HepG2 (cell line): ENCODE data around the gene CPEB3. TPM values are rescaled to one million over a fixed set of nuclear protein-coding genes. Genes with fewer than 3 reads are reported as not detected.
A peak's percentile ranks its signal among the peaks of the same experiment; 100 is the strongest.
"Not testable (repeated sequence)": the region's sequence is repeated elsewhere in the genome, so short reads cannot be mapped to it uniquely, and the experiment has no call there.

Source experiments
- ATAC-seq: fragments of 200-7000 bp; cut with Tn5 transposase; 3 replicates; pipeline ENCODE4 v1.9.1; 2020; ENCODE audit warnings: mild to moderate bottlenecking, moderate library complexity
- BruUV-seq: library from RNA; stranded (reverse); fragments of 400-500 nt; replicated peaks from 2 replicates; lab custom pipeline; 2021; lab: Mats Ljungman, UMichigan
- CTCF ChIA-PET: fragments of 300-600 bp; formaldehyde crosslinking; extraction: SDS; loops from one replicate; lab custom pipeline; 2021; ENCODE audit warnings: low total read pairs, inconsistent platforms, low intra/inter-chr PET ratio; lab: Yijun Ruan, JAX
- POLR2A ChIA-PET: fragments of 350-600 bp; sonication (Branson Sonifier 250); formaldehyde crosslinking; loops from one replicate; lab custom pipeline; 2020; ENCODE audit warnings: antibody characterized with exemption, inconsistent platforms; lab: Yijun Ruan, JAX
- DNase-seq: peaks from one replicate; pipeline ENCODE4 v3.0.0-alpha.2; 2015; ENCODE audit warnings: low spot score
- FAIRE-seq: peaks from 3 replicates; lab custom pipeline; 2011; peaks lifted over from hg19 to GRCh38; lab: Jason Lieb, UNC
- H2AFZ ChIP-seq: one replicate; pipeline ENCODE4 v1.6.1; 2011; ENCODE audit warnings: low read length, inconsistent platforms
- H3K27ac ChIP-seq: fragments of 300-600 bp; 3 replicates; pipeline ENCODE4 v1.8.0; 2011; ENCODE audit warnings: mixed run types, mild to moderate bottlenecking, mixed read lengths, low read length, inconsistent platforms; ENCODE audit not compliant: insufficient read depth; ENCODE audit errors: extremely low read length
- H3K27me3 ChIP-seq, 2 experiments: fragments of 200-600 bp in 1 of 2; 2 replicates in 1 of 2; 3 replicates in 1 of 2; pipeline versions ENCODE4 v1.6.0 to v1.8.0; 2011; ENCODE audit warnings: low read length in 2 of 2, mild to moderate bottlenecking in 2 of 2, moderate library complexity in 2 of 2, inconsistent platforms in 1 of 2; ENCODE audit not compliant: insufficient read depth in 2 of 2, control insufficient read depth in 1 of 2
- H3K36me3 ChIP-seq, 2 experiments: fragments of 200-600 bp in 1 of 2; replicated peaks in 1 of 2; 2 replicates in 1 of 2; 3 replicates in 1 of 2; pipeline versions ENCODE4 v1.5.1 to v1.8.0; 2011; ENCODE audit warnings: low read length in 2 of 2, inconsistent platforms in 1 of 2; ENCODE audit not compliant: insufficient read depth in 2 of 2, control insufficient read depth in 1 of 2
- H3K4me1 ChIP-seq: 2 replicates; pipeline ENCODE4 v1.5.1; 2012; ENCODE audit warnings: low read length, inconsistent platforms; ENCODE audit not compliant: insufficient read depth
- H3K4me2 ChIP-seq: 2 replicates; pipeline ENCODE4 v1.6.0; 2011; ENCODE audit warnings: low read depth, low read length, inconsistent platforms
- H3K4me3 ChIP-seq, 3 experiments: fragments of 200-600 bp in 1 of 3; sonication (generic), shearing (Covaris generic) in 1 of 3; replicated peaks in 1 of 3; 2 replicates each; pipeline ENCODE4 v1.5.1; 2011 to 2016; ENCODE audit warnings: low read length in 3 of 3, inconsistent platforms in 2 of 3, low read depth in 2 of 3, mild to moderate bottlenecking in 2 of 3, control low read depth in 1 of 3, mixed read lengths in 1 of 3; ENCODE audit not compliant: insufficient read depth in 1 of 3
- H3K79me2 ChIP-seq: one replicate; pipeline ENCODE4 v1.6.1; 2011; ENCODE audit warnings: low read length, inconsistent platforms; ENCODE audit not compliant: insufficient read depth
- H3K9ac ChIP-seq: 2 replicates; pipeline ENCODE4 v1.6.0; 2011; ENCODE audit warnings: mild to moderate bottlenecking, low read depth, low read length, inconsistent platforms; ENCODE audit not compliant: insufficient read depth
- H3K9me3 ChIP-seq: 2 replicates; pipeline ENCODE4 v1.5.1; 2012; ENCODE audit warnings: mild to moderate bottlenecking, low read length
- H4K20me1 ChIP-seq: 2 replicates; pipeline ENCODE4 v1.6.0; 2011; ENCODE audit warnings: inconsistent platforms, mild to moderate bottlenecking, low read length, moderate library complexity; ENCODE audit not compliant: insufficient read depth
- IKZF4 ChIP-seq: sonication (generic); formaldehyde crosslinking; IDR thresholded peaks from 2 replicates; pipeline ENCODE4 v1.5.1; 2020; ENCODE audit warnings: borderline replicate concordance, mild to moderate bottlenecking, low read depth, missing genetic modification reagents; ENCODE audit errors: not compliant biosample characterization
- MATR3 ChIP-seq: sonication (generic); formaldehyde crosslinking; IDR thresholded peaks from 2 replicates; pipeline ENCODE4 v1.4.0; 2020; ENCODE audit warnings: missing genetic modification reagents
- NFE2L1 ChIP-seq: sonication (generic); formaldehyde crosslinking; IDR thresholded peaks from 2 replicates; pipeline ENCODE4 v1.4.0; 2020; ENCODE audit warnings: missing genetic modification reagents, mild to moderate bottlenecking, borderline replicate concordance
- SYNCRIP ChIP-seq: fragments of 200-400 bp; formaldehyde crosslinking; IDR thresholded peaks from 2 replicates; pipeline ENCODE4 v1.6.1; 2018; ENCODE audit warnings: mild to moderate bottlenecking, low read depth, low read length; ENCODE audit not compliant: insufficient read depth
- ZNF761 ChIP-seq: sonication (generic); formaldehyde crosslinking; conservative IDR thresholded peaks from 2 replicates; pipeline ENCODE4 v1.4.0; 2020; ENCODE audit warnings: mild to moderate bottlenecking, missing genetic modification reagents
- ZSCAN31 ChIP-seq: sonication (generic); formaldehyde crosslinking; IDR thresholded peaks from 2 replicates; pipeline ENCODE4 v1.5.0; 2020; ENCODE audit warnings: low read depth, mild to moderate bottlenecking, missing genetic modification reagents
- WGBS: methylation state at CpG from one replicate; pipeline ENCODE4 v1.1.6; 2017; ENCODE audit warnings: low lambda C conversion rate; 5-methylcytosine and 5-hydroxymethylcytosine counted together
- in situ Hi-C: cut with HindIII; loops from 2 replicates; pipeline ENCODE4 v1.10.0; 2017; ENCODE audit warnings: low pct_unique_long_range_greater_than_20kb; ENCODE audit not compliant: extremely low pct_ligation_motif_present
- intact Hi-C: fragments of 100-400 bp; cut with micrococcal nuclease; formaldehyde crosslinking; loops from one replicate; pipeline ENCODE4 v1.10.0; 2022; ENCODE audit not compliant: unreplicated experiment
- polyA plus RNA-seq, 8 experiments: library from polyadenylated mRNA; depleted of rRNA in 3 of 8; stranded (reverse) in 7 of 8; unstranded in 1 of 8; fragments of >200 nt; fragmentation: Illumina TruSeq in 4 of 8; extraction: Trizol in 4 of 8; gene quantifications; 2 replicates each; pipeline versions ENCODE4 v1.2.1 to v1.2.3, GENCODE V29; 2011 to 2016; ENCODE audit warnings: low read depth in 4 of 8, missing spikeins in 1 of 8, mixed read lengths in 1 of 8; ENCODE audit not compliant: insufficient read depth in 1 of 8
- total RNA-seq, 5 experiments: library from RNA; depleted of rRNA; stranded (reverse); fragments of >200 nt; fragmentation: Illumina TruSeq; extraction: Trizol; gene quantifications; 2 replicates each; pipeline ENCODE4 v1.2.3, GENCODE V29; 2016; ENCODE audit warnings: low read depth in 1 of 5

CPEB3 gene
- total and polyA plus RNA-seq, 2 of the 13 experiments (the other 11 are each of a cell fraction or from before 2014, with no cell fraction given): 0.66 to 0.70 TPM

DNA sequence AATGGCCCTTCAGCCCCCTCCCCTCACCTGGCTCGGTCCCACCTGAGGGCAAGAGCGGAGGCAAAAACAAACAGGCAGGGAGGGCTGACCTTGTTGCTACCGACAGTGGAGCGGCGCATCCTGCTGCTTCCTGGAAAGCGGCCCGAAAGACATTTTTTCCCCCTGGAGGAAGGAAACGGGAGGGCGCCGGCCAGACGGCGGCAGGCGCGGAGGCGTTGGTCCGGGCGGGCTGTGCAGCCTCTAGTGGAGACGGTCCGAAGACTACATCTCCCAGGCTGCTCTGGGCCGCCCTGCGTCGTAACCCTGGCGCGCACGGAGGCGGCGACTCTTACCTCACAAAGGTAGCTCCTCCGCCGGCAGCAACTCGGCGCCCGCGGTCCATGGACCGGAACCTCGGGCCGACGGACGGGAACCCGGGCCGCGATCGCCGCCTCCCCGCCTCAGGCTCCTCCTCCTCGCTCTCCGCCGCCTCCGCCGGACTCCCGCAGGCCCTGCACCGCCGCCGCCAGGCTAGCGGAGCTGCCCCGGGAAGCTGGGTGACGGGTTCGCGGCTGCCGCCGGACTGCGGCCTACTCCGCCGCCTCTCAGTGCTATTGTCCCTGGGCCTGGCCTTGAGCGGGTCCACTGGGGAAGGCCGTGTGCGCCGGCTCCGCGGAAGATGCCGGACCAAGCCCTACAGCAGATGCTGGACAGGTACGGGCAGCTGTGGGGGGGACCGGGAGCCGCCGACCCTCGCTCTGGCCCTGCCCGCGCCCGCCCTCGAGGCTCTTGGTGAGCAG is at the start of gene CPEB3, which contains the start of gene MARCHF5 (continued):
- no peak for TF ChIP-seq SYNCRIP
- no peak for TF ChIP-seq NFE2L1
- TF ChIP-seq ZNF761 (CRISPR knock-in tag): peak; percentile 92; the same call in 1 of the 2 replicates
- peak; percentile 74 for TF ChIP-seq IKZF4 (CRISPR knock-in tag)
- TF ChIP-seq ZSCAN31 (CRISPR knock-in tag): 0 out of 2 replicates have a peak, but pooled peaks have one; percentile 67
- TF ChIP-seq MATR3 (CRISPR knock-in tag): no peak

- H3K4me2 ChIP-seq, H3K9ac ChIP-seq, POLR2A ChIA-PET, H2AFZ ChIP-seq, H4K20me1 ChIP-seq, BruUV-seq, DNase-seq, FAIRE-seq, H3K36me3 ChIP-seq, intact Hi-C loops, H3K27me3 ChIP-seq, H3K4me3 ChIP-seq, H3K9me3 ChIP-seq, in situ Hi-C loops, ATAC-seq, H3K27ac ChIP-seq, CTCF ChIA-PET: not testable (repeated sequence)
- peaks cover 13% of the 10 kb centered on the region for H3K79me2 ChIP-seq
- peaks cover 20% of the 10 kb centered on the region for H3K4me1 ChIP-seq
- WGBS: 100% methylated on average over 6 of the region's 6 CpGs
Observed at GRCh38 chr10:92329927-92330326, 39.0 kb upstream of the CPEB3 start.
